GM21825 (cell line): ENCODE data around the gene MPEG1.

Experiments
- ATAC-seq: cut with Tn5 transposase; IDR thresholded peaks from one replicate; pipeline ENCODE4 v1.9.1; 2021; ENCODE audit warnings: mild to moderate bottlenecking, moderate library complexity; ENCODE audit not compliant: unreplicated experiment

MPEG1 gene

DNA sequence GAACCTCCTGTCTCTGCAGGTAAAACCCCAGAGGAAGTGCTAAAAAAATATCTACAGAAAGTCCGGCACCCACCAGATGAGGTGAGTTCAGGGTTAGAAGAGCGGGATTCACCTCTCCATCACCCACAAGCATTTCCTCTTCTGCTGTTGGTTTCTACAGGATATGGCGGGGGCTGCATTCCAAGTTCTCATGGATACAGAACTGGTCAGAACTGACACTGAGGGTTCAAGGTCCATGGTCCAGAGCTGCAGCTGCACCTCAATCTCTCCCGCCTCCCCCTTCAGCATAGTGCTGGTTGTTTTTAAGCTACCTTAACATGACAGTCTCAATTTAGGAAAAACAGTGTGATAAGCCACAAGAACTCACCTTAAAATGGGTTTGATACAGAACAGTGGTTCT, 21.6 kb downstream of the MPEG1 start:
- ATAC-seq, result no peak

DNA sequence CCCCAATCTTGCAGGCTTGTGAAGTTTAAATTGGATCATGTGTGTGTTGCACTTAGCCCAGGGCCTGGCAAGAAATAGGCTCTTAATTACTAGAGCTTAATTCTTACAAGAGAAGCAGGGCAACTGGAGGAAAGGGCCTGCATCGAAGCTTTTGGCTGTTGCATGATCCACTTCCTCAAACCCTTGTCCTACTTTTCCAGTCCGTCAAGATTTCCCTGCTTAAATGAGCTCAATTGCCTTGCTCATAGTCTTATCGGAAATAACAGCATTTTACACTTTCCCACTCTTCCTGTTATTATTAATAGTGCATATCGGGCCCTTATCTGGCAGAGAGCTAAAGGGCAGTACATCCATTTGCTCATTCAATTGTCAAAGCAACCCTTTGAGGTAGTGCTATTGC, 22.7 kb downstream of the MPEG1 start:
- no peak for ATAC-seq

DNA sequence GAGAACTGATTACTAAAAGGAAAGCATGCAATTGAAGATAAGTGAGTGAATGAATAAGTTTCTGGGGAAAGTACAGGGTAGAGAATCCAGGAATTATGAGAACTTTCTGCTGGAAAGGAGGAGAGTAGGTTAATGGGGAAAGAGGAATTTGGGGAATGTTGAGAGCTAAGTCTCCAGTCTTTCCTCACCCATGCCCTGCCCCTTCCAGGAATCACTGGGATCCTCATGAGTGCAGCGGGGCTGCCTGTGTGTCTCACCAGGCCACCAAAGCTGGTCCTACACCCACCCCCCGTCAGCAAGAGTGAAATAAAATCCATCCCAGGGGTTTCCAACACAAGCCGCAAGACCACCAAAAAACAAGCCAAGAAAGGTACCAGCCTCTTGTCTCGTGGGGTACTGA, 23.8 kb downstream of the MPEG1 start:
- ATAC-seq, result no peak

DNA sequence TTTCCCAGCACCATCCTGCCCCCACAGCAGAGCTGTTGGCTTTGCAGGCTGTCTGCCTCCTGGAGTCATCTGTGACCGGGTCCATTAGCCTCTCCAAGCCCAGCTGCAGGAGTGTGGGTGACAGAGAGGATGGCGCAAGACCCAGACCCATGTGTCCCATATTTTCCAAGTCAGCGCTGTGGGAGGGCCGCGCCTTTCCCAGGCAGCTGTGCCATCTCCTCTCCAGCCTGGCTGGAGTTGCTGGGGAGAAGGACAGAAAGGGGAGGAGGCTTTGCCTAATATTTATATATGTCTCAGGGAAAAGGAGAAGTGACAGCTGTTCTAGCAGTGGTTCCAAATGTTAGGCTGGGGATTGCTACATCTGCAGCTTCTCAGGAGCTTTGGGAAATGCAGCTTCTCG, 25.1 kb downstream of the MPEG1 start:
- ATAC-seq, result no peak

DNA sequence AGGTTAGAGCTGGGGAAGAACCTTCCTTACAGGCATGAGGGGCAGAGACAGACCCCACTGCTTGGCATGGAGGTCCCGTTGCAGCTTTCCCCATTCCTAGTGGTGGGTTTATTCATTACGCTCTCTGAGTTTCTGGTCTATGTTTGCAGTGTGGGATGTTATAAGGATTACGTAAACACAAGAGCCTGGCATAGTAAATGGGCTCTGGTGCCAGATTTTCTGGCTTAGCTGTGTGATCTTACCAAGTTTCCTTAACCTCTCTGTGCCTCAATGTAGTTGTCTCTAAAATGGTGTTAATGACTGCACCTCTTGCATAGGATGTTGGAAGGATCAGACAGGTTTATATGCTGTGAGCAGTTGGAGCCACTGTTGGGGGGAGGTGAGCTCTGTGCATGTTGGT, 25.7 kb downstream of the MPEG1 start:
- no peak for ATAC-seq

DNA sequence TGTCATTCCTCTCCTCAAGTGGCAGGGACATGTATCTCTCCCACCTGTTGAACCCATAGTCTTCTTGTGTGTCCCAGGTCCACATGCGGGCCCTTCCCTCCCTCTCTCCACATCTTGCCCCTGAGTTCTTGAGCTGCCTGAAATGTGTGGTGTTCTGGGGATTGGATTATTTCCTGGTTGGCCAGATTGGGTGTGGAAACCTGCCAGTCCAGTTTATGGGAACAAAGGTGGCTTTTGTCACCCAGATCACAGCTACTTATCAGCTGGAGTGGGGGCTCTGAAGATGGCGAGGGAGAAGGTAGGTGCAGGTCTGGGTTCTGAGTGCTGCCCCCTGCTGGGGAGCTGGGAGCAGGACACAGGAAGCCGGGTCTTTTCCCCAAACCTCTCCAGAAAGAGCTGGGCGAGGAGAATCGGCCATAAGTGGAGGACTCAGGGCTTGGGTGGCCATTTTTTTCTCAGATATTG, 26.6 kb downstream of the MPEG1 start:
- no peak for ATAC-seq

DNA sequence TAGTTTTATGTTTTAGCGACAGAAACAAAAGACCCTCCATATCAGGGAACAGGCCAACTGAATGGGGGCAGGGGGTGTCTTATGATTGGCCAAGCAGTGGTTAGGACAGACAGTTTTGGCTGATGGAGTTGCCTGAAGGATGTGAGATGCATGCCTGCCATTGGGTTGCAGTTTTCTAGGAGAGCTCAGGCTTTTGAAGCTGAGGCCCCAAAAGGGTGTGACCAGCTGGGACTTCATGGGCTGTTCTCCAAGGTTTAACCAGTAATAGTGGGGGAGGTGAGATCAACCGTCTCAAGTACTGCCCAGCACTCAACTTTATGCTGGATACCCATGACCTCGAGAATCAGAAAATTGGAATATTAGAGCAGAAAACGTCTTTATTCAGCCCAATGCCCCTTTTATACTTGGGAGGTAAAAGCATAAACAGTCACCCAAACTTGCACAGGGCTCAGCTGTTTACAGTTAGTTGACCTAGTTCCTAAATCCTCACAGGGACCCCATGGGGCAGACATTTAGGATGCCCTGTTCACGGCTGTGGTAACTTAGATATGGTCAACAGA, 27.3 kb downstream of the MPEG1 start:
- ATAC-seq, result no peak

DNA sequence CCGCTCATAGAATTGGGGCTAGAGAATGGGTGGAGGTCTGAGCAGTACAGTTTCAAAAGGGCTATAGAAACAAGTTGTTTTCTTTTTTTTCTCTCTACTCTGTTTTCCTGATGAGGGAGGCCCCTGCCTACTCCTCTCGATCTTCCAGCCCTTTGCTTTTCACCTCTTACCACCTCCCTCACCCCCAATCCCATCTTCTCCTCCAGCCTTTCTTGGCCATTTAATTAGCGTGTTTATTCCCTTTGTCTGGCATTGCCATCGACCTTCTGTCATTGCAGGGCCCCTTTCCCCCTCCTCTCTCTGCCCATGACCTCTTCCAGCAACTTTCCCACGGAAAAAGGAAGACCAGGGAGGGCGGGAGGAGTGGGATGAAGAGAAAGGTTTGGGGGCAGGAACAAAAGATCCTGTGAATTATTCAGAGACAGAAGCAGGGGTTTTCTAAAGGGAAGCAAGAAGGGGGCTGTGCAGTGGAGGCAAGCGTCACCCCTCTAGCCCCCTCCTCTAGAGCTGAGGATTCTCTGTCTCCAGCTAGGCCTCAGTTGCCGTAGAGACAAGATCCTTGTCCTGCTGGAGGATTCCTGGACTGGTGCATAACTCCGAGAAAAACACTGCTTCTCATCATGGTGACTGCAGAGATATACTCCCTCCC, 27.9 kb downstream of the MPEG1 start:
- ATAC-seq, result no peak

DNA sequence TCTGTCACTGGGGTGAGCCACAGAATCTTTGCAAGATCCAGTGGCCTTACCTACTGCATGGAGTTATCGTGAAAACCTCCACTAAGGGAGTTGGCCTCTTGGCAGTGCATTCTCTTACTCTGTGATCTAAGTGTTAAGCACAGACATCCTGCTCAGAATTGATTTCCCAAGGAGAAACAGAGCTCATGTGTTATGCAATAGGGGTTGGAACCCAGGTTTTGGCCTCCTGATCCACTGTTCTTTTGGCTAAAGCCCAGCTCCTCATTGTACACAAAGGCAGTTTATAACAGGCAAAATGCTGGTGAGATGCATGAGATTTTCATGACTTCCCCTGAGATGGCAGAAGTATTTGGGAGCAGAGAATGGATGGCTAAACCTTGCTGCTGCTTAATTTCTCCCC, 29.0 kb downstream of the MPEG1 start:
- no peak for ATAC-seq

DNA sequence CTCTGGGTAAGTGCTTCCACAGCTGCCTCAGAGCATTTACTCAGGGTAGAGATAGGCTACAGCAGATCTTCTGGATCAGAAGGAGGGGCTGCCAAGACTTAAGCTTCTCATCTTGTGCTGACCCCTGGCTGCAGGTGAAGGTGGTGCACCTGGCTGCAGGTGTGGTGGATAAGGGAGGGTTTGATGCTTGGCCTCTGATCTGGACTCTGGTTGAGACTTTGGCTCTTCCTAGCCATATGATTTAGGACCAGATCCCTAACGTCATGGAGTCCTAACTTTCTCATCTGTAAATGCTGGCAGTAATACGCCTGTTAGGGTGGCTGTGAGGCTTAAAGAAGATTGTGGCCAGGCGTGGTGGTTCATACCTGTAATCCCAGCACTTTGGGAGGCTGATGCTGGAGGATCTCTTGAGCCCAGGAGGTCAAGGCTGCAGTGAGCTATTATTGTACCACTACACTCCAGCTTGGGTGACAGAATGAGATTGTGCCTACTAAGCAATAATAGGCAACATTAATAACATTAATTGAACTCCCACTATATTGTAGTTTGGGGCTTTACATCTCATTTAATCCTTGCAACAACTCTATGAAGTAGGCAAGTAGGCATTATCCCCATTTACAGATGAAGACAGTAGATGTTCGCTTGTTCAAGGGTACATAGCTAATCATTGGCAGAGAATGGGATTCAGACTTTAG, 30.1 kb downstream of the MPEG1 start:
- no peak for ATAC-seq

DNA sequence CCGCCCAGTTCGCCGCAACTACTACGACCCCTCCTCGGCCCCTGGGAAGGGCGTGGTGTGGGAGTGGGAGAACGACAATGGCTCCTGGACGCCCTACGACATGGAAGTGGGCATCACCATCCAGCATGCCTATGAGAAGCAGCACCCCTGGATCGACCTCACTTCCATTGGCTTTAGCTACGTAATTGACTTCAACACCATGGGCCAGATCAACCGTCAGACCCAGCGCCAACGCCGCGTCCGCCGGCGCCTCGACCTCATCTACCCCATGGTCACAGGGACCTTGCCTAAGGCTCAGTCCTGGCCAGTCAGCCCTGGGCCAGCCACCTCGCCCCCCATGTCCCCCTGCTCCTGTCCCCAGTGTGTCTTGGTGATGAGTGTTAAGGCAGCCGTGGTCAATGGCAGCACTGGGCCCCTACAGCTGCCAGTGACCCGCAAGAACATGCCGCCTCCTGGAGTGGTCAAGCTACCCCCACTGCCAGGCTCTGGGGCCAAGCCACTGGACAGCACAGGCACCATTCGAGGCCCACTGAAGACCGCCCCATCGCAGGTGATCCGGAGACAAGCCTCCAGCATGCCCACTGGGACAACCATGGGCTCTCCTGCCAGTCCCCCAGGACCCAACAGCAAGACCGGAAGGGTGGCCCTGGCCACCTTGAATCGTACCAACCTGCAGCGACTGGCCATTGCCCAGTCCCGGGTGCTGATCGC, 30.8 kb downstream of the MPEG1 start:
- no peak for ATAC-seq

DNA sequence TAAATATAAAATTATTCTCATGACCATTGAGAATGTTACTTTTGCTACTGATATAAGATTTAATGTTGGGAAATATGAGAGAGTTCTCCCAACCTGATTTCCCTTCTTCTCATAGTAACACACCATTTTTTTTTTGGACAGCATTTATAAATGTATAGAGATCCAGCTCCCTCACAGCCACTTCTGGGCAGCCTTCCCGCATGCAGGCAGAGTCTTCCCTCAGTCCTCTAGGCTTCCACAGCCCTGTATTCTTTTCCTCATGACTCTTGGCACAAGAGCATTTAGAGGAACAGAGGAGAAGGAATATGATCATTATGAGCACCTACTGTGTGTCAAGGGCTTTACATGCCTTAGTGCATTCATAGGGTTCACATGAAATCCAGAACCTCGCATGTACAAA, 31.8 kb downstream of the MPEG1 start:
- ATAC-seq, result no peak

DNA sequence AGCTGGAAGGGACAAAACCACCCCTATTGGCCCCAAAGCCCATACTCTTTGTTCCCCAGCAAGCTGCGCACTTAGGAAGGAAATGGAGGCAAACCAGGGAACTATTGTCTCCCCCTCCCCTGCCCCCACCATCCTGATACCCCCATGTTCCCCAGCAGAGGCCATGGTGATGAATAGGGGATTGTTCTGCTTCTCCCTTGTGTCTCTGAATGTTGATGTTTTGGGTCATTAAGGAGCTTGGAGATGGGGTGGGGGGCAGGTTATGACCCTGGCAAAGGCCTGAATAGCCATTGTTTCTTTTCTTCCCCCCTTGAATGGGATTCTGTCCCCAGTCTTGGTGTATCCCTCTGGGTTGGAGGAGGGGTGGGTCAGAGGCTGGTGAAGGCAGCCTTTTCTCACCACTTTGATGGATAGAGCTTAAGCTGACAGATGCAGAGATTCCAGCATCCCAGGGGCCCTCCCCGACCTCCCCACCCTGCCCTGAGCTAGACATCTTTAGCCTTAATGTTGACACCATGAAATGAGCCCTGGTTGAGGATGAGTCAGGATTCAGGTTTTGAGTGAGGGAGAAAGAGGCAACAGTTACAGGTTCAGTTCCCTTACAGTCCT, 32.5 kb downstream of the MPEG1 start:
- no peak for ATAC-seq

DNA sequence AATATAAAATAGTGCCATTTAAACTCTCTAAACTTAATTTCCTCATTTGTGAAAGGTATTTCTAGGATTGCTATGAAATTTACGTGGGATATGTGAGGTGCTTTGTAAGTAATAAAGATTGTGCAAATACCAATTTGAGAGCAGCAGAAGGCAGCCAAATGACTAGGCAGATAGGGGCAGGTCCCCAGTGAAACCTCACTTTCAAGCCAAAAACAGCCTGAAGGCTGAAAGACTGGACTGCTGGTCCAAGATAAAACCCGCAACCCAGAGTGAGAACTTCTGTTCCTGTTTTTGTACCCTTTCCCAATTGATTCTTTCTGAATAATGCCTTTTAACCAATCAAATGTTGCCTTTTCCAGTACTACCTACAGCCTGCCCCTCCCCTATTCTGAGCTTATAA, 33.6 kb downstream of the MPEG1 start:
- no peak for ATAC-seq

DNA sequence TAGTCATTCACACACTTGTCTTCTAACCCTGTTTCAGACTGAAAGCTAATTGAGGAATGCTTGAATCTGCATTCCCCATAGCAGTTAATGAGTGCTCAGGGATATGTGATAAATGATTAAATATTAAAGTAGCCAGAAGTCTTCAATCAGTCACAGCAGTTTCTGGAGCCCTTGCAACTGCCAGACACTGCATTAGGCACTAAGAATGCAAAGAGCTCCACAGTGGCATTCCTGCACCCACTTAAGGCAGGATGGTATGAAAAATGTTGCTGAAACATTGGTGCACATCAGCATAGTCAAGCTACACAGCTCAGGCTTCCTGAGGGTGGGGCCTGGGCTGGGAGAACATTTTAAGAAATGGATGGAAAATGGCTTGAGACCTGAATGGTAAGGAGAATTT, 34.3 kb downstream of the MPEG1 start:
- no peak for ATAC-seq

DNA sequence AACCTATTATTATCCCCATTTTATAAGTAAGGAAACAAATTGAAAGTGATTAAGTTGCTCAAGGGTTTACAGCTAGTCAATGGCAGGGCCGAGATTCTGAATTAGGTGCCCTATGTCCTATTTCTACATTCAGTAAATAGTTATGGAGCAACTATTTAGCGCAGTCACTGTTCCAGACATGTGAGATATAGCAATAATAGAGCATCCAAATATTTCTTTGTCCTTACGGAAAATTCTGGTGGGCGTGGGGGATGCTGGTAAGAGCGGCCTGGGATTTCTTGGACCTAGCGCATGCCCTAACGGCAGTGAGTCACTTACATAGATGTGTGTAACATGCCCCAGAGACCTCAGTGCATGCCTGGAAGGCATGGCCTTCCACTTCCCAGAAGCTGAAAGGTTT, 36.4 kb downstream of the MPEG1 start:
- no peak for ATAC-seq

DNA sequence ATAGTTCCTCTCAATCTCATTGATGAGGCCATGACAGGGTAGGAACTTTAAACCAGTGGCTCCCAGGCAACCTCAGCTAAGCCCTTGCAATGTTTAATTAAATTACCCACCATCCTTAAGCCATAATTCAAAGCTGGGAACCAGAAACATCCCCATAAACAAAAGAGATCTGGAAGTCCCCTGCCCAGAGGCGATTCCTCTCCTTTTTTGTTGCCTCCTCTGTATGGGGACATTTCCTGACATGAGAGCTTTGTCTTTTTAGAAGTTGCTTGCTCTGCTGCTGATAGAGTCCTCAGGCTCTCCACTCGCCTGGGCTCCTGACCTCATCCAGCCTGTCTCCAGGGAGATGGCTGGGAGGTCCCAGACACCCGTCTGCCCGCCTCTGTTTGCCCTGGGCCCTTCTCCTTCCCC, 37.6 kb downstream of the MPEG1 start:
- no peak for ATAC-seq

DNA sequence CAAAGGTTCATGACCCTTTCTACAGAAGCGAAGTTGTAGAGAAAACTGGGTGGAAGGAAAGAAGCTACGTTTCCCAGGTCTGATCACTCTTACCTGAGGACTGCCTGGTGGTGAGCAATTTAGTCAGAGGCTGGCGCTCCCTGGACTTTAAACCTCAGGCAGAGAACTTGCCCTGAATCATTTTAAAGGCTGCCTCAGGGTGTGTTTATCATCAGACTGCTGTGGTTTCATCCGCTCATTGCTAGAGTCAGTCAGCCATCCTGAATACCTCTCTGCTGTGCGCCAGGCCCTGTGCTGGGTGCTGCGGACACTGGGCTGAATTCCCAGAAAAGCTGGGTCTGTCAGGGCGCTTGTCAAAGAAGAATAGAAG, 38.1 kb downstream of the MPEG1 start:
- ATAC-seq, result no peak

DNA sequence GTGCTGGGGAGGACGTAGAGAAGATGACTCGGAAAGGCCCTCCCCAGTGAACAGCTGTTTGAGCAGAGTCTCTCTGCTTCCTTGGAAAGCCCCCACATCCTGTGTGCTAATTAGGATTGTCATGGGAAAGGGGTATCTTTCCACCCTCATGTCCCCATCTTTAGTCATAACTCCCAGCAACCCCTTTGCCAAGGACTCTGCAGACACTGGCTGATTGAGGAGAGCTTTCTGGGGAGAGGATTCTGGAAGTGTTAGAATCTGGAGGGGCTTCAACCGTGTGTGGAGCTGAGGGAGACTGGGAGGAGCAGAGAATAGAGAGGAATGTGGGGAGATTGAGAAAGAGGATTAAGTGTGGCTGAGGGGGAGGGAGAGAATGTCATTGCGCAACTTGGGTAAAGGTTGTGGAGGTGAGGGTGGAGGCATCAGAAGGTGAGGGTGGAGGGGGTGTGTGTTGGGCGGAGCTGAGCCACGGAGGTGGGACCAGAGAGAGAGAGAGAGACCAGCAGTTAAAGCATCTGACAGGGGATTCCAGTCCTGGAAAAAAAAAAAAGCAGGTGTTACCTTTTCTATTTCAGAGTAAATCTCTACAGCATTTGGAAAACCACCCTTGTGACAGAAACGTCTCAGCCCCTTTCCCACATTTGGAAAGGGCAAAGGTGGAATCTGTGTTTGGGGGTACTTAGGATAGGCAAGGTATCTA, 38.6 kb downstream of the MPEG1 start:
- ATAC-seq, result no peak

DNA sequence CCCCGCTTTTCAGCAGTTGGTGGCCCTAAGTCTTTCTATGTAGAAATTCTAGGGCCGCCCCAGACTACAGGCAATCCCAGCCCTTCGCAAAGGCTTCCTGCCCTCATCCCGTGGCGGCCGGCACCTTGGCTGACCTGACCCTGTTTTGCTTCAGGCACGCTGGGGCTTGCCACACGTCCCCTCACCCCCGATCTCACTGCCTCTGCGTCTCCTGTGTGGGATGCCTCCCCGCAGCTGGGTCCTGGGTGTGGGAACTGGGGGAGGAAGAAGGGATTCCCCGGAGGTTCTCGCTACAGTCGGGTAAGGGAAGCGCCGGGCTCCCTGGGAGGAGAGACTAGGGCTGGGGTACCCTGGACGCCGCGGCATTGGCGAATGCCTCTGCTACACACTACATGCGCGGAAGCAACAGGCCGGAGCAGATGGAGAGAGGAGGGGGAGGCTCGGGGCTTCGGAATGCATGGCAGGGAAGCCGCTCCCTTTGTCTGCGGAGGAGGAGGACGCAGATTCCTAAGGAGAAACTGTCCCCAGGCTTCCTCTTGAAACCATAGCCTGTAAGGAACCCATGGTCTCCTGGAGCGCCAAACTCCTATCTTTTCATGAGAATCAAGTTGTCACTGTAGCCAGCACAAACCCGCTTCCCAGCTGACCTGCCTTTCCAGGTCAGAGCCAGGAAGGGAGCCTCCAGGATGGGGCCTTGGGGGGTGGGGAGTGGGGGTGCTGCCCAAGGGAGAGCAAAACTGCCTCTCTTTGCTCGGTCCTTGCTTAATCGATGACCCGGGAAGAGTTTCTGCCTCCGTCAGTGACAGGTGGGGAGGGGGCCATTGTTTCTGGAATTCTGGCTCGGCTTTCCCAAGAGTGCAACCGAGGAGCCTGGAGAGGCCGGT, 39.4 kb downstream of the MPEG1 start:
- no peak for ATAC-seq
